Gastroesophageal sphincter (tissue), 3 donors: ENCODE results near the gene NIT2.

Experiments
- POLR2AphosphoS5 ChIP-seq: sonication (generic); formaldehyde crosslinking; IDR thresholded peaks from one replicate; pipeline ENCODE4 v1.6.1; 2017; ENCODE audit warnings: antibody characterized with exemption
- TF ChIP-seq, protein P1 (sequence below), 4 experiments: fragments of 200-600 bp in 2 of 4; fragments of 450-650 bp in 2 of 4; sonication (generic) in 1 of 4; IDR thresholded peaks; one replicate each; pipeline ENCODE4 v1.5.1; 2017 to 2019; ENCODE audit warnings: antibody characterized with exemption in 4 of 4, mild to moderate bottlenecking in 2 of 4, moderate library complexity in 2 of 4

DNA sequence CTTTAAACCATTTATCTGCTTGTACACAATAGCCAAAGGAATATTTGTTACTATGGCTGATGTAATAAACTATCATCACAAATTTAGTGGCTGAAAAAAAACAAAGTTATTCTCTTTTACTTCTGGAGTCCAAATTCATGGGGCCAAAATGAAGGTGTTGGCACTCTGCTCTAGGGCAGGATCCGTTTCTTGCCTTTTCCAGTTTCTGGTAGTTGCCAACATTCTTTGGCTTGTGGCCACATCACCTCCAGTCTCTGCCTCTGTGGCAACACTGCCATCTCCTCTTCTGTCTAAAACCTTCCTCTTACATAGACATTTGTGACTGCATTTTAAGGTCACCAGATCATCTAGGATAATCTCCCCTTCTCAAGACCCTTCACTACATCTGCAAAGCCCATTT, 27.3 kb downstream of the NIT2 start:
- TF ChIP-seq POLR2AphosphoS5, result no peak
- TF ChIP-seq, protein P1, sequence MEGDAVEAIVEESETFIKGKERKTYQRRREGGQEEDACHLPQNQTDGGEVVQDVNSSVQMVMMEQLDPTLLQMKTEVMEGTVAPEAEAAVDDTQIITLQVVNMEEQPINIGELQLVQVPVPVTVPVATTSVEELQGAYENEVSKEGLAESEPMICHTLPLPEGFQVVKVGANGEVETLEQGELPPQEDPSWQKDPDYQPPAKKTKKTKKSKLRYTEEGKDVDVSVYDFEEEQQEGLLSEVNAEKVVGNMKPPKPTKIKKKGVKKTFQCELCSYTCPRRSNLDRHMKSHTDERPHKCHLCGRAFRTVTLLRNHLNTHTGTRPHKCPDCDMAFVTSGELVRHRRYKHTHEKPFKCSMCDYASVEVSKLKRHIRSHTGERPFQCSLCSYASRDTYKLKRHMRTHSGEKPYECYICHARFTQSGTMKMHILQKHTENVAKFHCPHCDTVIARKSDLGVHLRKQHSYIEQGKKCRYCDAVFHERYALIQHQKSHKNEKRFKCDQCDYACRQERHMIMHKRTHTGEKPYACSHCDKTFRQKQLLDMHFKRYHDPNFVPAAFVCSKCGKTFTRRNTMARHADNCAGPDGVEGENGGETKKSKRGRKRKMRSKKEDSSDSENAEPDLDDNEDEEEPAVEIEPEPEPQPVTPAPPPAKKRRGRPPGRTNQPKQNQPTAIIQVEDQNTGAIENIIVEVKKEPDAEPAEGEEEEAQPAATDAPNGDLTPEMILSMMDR (IDR thresholded peaks at IDR 0.05), result no peak
